Measurements from ENCODE around the gene TULP4. TPM values are rescaled to one million over a fixed set of nuclear protein-coding genes. Genes with fewer than 3 reads are reported as not detected.

The TULP4 gene
- total RNA-seq, 1 experiment from 2014 or later: 52.8 TPM

DNA sequence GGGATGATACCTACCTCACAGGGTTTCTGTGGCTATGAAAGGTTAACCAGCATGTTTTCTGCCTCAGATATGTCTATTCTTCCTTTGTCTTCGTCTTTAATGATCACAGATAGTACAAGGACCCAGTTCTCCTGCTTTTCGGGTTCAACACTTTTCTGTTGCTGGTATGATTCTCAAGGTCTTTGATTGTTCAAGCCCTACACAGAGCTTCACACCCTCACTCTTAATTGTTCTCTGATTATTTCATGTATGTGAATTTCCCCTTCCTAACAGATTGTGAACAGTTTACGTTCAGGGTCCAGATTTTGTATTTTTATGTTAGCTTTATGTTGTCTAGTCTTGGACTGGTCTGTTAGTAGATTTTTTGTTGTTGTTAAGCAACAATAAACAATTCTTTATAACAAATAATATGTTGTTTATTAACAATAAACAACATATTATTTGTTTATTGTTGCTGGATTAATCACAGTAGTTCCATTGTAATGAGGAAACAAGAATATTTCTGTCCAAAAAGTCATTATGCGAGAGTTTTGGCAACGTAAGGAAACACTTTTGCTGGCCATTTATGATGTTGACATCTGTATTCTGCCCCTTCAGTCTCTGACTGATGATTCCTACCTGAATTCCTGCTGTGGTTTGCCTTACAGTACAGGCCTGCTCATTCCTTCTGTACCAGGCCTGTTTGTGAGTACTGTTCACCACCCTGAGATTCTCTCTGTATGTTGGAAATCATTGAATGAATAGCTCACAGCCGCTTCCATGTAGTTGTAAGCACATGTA is 27.2 kb upstream of the TULP4 start (continued):
- TF ChIP-seq, protein P1, sequence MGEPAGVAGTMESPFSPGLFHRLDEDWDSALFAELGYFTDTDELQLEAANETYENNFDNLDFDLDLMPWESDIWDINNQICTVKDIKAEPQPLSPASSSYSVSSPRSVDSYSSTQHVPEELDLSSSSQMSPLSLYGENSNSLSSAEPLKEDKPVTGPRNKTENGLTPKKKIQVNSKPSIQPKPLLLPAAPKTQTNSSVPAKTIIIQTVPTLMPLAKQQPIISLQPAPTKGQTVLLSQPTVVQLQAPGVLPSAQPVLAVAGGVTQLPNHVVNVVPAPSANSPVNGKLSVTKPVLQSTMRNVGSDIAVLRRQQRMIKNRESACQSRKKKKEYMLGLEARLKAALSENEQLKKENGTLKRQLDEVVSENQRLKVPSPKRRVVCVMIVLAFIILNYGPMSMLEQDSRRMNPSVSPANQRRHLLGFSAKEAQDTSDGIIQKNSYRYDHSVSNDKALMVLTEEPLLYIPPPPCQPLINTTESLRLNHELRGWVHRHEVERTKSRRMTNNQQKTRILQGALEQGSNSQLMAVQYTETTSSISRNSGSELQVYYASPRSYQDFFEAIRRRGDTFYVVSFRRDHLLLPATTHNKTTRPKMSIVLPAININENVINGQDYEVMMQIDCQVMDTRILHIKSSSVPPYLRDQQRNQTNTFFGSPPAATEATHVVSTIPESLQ (CRISPR knock-in tag; IDR thresholded peaks at IDR 0.05): no peak
- TF ChIP-seq, protein P2, sequence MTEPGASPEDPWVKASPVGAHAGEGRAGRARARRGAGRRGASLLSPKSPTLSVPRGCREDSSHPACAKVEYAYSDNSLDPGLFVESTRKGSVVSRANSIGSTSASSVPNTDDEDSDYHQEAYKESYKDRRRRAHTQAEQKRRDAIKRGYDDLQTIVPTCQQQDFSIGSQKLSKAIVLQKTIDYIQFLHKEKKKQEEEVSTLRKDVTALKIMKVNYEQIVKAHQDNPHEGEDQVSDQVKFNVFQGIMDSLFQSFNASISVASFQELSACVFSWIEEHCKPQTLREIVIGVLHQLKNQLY (CRISPR knock-in tag; IDR thresholded peaks at IDR 0.05): no peak
- TF ChIP-seq, protein P3, sequence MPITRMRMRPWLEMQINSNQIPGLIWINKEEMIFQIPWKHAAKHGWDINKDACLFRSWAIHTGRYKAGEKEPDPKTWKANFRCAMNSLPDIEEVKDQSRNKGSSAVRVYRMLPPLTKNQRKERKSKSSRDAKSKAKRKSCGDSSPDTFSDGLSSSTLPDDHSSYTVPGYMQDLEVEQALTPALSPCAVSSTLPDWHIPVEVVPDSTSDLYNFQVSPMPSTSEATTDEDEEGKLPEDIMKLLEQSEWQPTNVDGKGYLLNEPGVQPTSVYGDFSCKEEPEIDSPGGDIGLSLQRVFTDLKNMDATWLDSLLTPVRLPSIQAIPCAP (CRISPR knock-in tag; IDR thresholded peaks at IDR 0.05): no peak
- TF ChIP-seq, protein P4, sequence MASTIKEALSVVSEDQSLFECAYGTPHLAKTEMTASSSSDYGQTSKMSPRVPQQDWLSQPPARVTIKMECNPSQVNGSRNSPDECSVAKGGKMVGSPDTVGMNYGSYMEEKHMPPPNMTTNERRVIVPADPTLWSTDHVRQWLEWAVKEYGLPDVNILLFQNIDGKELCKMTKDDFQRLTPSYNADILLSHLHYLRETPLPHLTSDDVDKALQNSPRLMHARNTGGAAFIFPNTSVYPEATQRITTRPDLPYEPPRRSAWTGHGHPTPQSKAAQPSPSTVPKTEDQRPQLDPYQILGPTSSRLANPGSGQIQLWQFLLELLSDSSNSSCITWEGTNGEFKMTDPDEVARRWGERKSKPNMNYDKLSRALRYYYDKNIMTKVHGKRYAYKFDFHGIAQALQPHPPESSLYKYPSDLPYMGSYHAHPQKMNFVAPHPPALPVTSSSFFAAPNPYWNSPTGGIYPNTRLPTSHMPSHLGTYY (CRISPR knock-in tag; IDR thresholded peaks at IDR 0.05): no peak

DNA sequence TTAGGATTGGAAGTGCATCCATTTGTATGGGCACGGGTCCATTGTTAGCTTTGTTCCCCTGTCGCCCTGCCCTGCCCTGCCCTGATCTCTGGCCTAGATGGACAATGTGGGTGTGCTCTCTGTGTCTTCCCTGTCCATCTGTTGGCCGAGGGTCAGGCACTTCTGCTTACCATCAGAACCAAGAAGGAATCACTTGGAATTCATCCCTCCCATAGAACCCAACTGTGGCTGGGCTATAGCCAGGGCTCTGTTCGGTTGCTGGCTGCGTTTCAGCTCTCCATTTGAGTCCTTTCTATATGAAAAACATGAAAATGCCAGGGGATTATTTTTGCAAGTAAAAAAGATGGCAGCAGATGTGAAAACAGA is 26.6 kb upstream of the TULP4 start:
- POLR2A ChIA-PET: interaction anchor here (0.9 kb wide), 1 partner anchor 46 kb away, joined by 3 read pairs; no protein-coding TSS in a partner anchor
- Mint-ChIP-seq H3K4me1 (peaks cover 40% of the 10 kb centered on the region), H3K27ac (peak overlapping the region; percentile 89), H3K36me3 (no peaks in the 10 kb centered on the region), H3K27me3 (ENCODE audit: low read depth) (no peaks in the 10 kb centered on the region), H3K4me3 (no peak overlapping the region), H3K9me3 (no peaks in the 10 kb centered on the region)
- CTCF ChIA-PET: no interaction called here
- DNase-seq (ENCODE audit: low spot score) (no peak), ATAC-seq (no peak)
- no peak for TF ChIP-seq EMX1 (CRISPR knock-in tag; IDR thresholded peaks at IDR 0.05)
- TF ChIP-seq NFE2L1 (CRISPR knock-in tag; IDR thresholded peaks at IDR 0.05): no peak
- TF ChIP-seq FOXJ3 (CRISPR knock-in tag; IDR thresholded peaks at IDR 0.05; ENCODE audit: borderline replicate concordance): no peak
- TF ChIP-seq CREM (CRISPR knock-in tag; IDR thresholded peaks at IDR 0.05): no peak
- TF ChIP-seq, protein P5, sequence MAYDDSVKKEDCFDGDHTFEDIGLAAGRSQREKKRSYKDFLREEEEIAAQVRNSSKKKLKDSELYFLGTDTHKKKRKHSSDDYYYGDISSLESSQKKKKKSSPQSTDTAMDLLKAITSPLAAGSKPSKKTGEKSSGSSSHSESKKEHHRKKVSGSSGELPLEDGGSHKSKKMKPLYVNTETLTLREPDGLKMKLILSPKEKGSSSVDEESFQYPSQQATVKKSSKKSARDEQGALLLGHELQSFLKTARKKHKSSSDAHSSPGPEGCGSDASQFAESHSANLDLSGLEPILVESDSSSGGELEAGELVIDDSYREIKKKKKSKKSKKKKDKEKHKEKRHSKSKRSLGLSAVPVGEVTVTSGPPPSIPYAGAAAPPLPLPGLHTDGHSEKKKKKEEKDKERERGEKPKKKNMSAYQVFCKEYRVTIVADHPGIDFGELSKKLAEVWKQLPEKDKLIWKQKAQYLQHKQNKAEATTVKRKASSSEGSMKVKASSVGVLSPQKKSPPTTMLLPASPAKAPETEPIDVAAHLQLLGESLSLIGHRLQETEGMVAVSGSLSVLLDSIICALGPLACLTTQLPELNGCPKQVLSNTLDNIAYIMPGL (CRISPR knock-in tag; IDR thresholded peaks at IDR 0.05): no peak
- TF ChIP-seq, protein P6, sequence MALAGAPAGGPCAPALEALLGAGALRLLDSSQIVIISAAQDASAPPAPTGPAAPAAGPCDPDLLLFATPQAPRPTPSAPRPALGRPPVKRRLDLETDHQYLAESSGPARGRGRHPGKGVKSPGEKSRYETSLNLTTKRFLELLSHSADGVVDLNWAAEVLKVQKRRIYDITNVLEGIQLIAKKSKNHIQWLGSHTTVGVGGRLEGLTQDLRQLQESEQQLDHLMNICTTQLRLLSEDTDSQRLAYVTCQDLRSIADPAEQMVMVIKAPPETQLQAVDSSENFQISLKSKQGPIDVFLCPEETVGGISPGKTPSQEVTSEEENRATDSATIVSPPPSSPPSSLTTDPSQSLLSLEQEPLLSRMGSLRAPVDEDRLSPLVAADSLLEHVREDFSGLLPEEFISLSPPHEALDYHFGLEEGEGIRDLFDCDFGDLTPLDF (CRISPR knock-in tag; IDR thresholded peaks at IDR 0.05): no peak
- TF ChIP-seq TCF7 (CRISPR knock-in tag; IDR thresholded peaks at IDR 0.05; ENCODE audit: low read depth): no peak
- TF ChIP-seq, protein P3 (CRISPR knock-in tag; IDR thresholded peaks at IDR 0.05): no peak
- TF ChIP-seq ZBTB21 (CRISPR knock-in tag; IDR thresholded peaks at IDR 0.05; ENCODE audit: borderline replicate concordance): no peak
- TF ChIP-seq, protein P7, sequence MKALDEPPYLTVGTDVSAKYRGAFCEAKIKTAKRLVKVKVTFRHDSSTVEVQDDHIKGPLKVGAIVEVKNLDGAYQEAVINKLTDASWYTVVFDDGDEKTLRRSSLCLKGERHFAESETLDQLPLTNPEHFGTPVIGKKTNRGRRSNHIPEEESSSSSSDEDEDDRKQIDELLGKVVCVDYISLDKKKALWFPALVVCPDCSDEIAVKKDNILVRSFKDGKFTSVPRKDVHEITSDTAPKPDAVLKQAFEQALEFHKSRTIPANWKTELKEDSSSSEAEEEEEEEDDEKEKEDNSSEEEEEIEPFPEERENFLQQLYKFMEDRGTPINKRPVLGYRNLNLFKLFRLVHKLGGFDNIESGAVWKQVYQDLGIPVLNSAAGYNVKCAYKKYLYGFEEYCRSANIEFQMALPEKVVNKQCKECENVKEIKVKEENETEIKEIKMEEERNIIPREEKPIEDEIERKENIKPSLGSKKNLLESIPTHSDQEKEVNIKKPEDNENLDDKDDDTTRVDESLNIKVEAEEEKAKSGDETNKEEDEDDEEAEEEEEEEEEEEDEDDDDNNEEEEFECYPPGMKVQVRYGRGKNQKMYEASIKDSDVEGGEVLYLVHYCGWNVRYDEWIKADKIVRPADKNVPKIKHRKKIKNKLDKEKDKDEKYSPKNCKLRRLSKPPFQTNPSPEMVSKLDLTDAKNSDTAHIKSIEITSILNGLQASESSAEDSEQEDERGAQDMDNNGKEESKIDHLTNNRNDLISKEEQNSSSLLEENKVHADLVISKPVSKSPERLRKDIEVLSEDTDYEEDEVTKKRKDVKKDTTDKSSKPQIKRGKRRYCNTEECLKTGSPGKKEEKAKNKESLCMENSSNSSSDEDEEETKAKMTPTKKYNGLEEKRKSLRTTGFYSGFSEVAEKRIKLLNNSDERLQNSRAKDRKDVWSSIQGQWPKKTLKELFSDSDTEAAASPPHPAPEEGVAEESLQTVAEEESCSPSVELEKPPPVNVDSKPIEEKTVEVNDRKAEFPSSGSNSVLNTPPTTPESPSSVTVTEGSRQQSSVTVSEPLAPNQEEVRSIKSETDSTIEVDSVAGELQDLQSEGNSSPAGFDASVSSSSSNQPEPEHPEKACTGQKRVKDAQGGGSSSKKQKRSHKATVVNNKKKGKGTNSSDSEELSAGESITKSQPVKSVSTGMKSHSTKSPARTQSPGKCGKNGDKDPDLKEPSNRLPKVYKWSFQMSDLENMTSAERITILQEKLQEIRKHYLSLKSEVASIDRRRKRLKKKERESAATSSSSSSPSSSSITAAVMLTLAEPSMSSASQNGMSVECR (CRISPR knock-in tag; IDR thresholded peaks at IDR 0.05; ENCODE audit: borderline replicate concordance): no peak
- TF ChIP-seq, protein P8, sequence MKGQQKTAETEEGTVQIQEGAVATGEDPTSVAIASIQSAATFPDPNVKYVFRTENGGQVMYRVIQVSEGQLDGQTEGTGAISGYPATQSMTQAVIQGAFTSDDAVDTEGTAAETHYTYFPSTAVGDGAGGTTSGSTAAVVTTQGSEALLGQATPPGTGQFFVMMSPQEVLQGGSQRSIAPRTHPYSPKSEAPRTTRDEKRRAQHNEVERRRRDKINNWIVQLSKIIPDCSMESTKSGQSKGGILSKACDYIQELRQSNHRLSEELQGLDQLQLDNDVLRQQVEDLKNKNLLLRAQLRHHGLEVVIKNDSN (CRISPR knock-in tag; IDR thresholded peaks at IDR 0.05): no peak
- TF ChIP-seq, protein P9, sequence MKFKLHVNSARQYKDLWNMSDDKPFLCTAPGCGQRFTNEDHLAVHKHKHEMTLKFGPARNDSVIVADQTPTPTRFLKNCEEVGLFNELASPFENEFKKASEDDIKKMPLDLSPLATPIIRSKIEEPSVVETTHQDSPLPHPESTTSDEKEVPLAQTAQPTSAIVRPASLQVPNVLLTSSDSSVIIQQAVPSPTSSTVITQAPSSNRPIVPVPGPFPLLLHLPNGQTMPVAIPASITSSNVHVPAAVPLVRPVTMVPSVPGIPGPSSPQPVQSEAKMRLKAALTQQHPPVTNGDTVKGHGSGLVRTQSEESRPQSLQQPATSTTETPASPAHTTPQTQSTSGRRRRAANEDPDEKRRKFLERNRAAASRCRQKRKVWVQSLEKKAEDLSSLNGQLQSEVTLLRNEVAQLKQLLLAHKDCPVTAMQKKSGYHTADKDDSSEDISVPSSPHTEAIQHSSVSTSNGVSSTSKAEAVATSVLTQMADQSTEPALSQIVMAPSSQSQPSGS (CRISPR knock-in tag; IDR thresholded peaks at IDR 0.05; ENCODE audit: borderline replicate concordance, low read depth): no peak
- TF ChIP-seq NR2C2 (CRISPR knock-in tag; IDR thresholded peaks at IDR 0.05): no peak
- TF ChIP-seq TEAD4 (CRISPR knock-in tag; IDR thresholded peaks at IDR 0.05): no peak
